Fibroblast of skin of right quadriceps (primary cell): ENCODE measurements around the gene AR.

Source experiments
- DNase-seq: peaks from one replicate; pipeline ENCODE4 v3.0.0-alpha.2; 2013

Gene AR

DNA sequence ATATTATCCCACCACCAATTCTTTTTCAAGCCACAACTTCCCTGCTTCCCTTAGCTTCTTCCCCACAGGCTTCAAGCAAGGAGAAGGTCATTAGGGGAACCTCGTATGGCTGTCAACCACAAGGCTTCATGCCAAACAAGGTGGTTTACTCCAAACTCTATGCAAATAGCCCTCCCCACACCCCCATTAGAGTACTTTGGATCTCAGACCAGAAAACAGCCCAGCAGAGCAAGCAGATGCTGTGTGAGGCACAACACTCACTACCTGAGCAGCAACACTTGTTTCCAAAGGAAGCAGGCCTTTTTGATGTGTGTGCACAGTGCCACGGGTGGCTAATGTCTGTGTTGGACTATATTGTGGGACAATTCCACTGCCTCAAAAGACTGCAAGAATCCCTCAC is 189.0 kb downstream of the AR start:
- DNase-seq = no peak

DNA sequence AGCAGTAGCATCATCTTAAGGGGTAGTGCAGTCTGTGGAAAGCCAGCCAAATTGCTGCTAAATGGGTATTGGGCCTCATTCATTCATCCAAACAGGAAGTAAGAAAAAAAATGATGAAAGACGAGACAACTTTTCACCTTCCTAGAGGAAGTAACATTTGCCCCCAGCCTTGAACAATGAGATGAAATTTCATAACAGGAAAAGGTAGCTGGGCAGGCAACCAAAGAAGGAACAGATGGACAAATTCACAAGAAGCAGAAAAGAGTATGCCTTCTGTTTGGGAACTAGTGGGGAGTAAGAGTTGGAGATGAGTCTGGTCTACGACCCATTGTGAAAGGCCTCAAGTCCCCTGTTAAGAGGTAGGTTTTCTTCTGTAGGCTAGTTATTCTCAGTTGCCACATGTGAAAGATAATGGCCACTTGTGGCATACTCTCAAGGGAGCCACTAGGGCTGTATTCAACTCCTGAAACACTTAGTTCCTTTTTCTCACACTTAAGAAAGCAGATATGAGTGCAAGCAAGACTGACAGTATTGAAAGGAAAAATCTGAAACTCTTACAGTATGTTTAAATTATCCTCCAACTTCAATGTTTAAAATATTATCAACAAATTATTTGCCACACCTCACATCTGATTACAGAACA is 190.4 kb downstream of the AR start:
- no peak for DNase-seq

DNA sequence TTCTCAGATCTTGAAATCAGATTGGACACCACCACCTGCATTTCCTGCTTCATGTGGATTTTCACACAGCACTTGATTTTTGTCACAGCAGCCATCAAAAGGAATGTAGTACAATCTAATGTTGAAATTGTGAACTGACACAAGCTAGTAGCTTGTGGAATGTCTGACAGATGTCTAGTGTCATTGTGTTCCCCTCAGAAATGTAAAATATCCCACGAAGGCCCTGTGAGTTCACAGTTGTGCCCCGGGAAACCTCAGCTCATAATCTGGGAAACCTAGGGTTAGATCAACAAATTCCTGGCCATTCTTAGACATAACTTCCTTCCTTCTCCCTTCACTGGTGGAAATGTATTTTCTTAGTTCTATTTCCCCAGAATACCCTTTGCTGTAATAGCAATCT is 205.7 kb downstream of the AR start:
- DNase-seq = no peak

DNA sequence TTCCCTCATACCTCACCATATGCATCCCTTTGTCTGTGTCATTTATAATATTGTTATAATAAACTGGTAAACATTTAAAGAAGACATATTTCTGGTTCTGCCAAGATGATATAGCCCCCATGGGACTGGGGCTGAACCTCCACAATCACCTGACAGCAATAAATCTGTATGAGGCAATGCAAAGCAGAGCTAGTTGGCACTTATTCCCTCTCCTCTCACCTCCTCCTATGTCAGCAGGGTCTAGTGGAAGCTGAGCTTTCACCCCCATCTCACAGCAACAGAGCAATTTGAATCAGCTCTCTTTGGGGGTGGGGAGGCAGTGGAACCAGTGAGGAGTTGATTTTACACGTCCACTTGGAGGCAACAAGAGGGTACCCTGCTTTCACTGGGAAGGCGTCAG is 206.9 kb downstream of the AR start:
- DNase-seq = no peak

DNA sequence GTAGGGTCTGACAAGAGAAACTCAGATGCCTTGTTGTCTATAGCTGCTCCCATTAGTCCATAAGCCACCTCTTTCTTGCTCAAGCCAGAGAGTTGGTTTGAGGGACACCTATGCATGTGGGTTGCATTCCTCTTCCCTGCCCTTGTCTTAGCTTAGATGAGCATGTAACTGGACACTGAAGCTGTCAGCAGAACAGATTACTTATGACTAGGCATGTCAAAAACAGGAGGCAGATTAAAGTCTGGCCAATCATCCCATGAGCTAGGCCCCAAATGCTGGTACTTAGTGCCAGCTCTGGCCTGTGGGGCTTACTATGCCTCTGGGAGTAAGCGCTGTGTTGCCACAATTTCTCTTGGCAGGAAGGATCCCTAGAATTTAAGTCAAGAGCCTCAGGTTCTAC is 215.2 kb downstream of the AR start:
- no peak for DNase-seq

DNA sequence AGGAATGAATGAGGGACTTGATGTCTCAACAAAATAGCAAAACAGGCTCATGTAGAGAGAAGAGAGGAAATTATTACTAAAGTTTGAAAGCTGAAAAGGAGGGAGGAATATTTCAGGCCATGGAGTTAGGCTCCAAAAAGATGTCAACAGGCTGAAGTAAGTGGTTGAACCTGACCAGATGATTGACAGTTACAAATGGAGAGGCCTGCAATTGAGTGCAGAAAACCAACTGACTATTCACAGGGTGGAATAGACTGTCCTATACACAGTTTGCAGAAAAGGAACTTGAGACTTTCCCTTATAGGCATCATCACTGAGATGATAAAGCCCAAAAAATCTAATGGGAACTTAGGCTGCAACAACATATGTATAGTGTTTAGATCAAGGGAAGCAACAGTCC is 233.3 kb downstream of the AR start:
- no peak for DNase-seq

DNA sequence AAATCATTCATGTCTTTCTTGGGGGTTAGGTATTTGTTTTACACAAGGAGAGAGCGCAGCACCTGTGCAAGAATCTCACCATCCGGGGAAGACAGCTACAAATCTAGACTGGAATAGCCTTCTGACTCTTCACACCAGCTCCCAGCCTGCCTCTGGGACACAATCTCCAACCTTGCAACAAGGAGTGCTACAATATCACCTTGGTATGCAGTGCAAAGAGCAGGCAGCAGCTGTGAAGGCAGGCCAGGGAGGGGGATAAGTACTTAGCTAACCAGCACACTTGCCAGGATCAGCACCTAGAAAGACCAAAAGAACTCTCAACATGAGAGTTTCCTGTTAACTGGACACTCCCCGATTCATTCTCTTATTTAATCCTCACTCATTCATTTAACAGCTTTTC is 235.3 kb downstream of the AR start:
- no peak for DNase-seq
